Heart left ventricle (tissue), 13 donors: ENCODE measurements around the gene ARHGAP26.

Experiments
- POLR2A ChIP-seq, 2 donors: fragments of 450-650 bp; IDR thresholded peaks; one replicate each; pipeline ENCODE4 v1.6.1; 2017; ENCODE audit warnings: antibody characterized with exemption in 2 of 2, mild to moderate bottlenecking in 2 of 2, moderate library complexity in 2 of 2
- TF ChIP-seq, protein P1 (sequence below), 12 donors: fragments of 200-600 bp; sonication (generic) in 4 of 12; IDR thresholded peaks; one replicate each; pipeline versions ENCODE4 v1.5.0 to v1.8.0; 2018 to 2022; ENCODE audit warnings: antibody characterized with exemption in 12 of 12, mild to moderate bottlenecking in 5 of 12
- donor health status: ischemic (EF 13 %, LVEDD 7.1; RV severe dilation, severe dysfunction).
- donor health status: DM: no; HTN: yes; CAD: no.
- donor health status: DM: no; HTN: no; CAD: no.
- donor health status: ischemic (EF 25% LVEDD 6.9; RV normal size, moderate dysfunction).
- donor health status: ischemic (EF 25% LVEDD 5.7; RV mildly dilated, moderate dysfunction).
- donor health status: ischemic (EF 35%, LVEDD 5.7; RV mildly dilated, moderate dysfunction).
- donor health status: nonischemic (EF 11% LVEDD 7.7; RV severe dilation, severe dysfunction).
- donor health status: DM: yes; HTN: yes; CAD: no.
- donor health status: PGD.
- donor health status: ischemic (EF 29% LVEDD 5.4; RV normal size, mild dysfunction).
- donor health status: nonischemic (EF 23%, LVEDD 6.1; RV moderate dilation, normal function).

DNA sequence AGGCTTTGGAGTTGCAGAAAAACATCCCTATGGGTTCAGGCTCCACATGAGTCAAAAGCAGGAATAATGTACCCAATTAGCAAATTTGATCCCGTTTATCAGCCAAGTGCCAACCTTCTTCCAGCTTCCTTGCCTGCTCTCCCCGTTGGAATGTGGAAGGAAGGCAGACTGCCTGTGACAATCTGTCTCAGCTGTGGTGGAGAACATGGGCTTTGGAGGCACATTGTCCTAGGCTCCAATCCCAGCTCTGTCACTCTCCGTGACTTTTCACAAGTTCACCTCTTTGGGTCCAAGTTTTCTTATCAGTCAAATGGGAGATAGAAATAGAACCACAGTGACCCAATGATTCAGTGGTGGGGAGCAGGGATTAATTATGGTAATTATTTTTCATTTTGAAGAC lies 113.9 kb downstream of the ARHGAP26 start:
- TF ChIP-seq, protein P1, sequence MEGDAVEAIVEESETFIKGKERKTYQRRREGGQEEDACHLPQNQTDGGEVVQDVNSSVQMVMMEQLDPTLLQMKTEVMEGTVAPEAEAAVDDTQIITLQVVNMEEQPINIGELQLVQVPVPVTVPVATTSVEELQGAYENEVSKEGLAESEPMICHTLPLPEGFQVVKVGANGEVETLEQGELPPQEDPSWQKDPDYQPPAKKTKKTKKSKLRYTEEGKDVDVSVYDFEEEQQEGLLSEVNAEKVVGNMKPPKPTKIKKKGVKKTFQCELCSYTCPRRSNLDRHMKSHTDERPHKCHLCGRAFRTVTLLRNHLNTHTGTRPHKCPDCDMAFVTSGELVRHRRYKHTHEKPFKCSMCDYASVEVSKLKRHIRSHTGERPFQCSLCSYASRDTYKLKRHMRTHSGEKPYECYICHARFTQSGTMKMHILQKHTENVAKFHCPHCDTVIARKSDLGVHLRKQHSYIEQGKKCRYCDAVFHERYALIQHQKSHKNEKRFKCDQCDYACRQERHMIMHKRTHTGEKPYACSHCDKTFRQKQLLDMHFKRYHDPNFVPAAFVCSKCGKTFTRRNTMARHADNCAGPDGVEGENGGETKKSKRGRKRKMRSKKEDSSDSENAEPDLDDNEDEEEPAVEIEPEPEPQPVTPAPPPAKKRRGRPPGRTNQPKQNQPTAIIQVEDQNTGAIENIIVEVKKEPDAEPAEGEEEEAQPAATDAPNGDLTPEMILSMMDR (IDR thresholded peaks at IDR 0.05) = no peak
- no peak for TF ChIP-seq POLR2A (IDR thresholded peaks at IDR 0.05)
